ENCODE measurements around the gene LCN2. TPM values are rescaled to one million over a fixed set of nuclear protein-coding genes. Genes with fewer than 3 reads are reported as not detected.
"Not testable (repeated sequence)": the region's sequence is repeated elsewhere in the genome, so short reads cannot be mapped to it uniquely, and the experiment has no call there.

LCN2 gene
- total RNA-seq, 1 donor from 2014 or later: 14.3 TPM

- H3K4me1 ChIP-seq: peaks cover 23% of the 10 kb centered on the region
- H3K27me3 ChIP-seq; ATAC-seq; H3K4me3 ChIP-seq; DNase-seq; H3K36me3 ChIP-seq; intact Hi-C loops (cut with DNase I); H3K9me3 ChIP-seq; H3K27ac ChIP-seq: not testable (repeated sequence)
- TF ChIP-seq CTCF (IDR thresholded peaks at IDR 0.05): peak; percentile 52
Measured at GRCh38 chr9:128129976-128130590, 19.2 kb upstream of the LCN2 start.

GRCh38 chr9:128130651-128131050, 18.6 kb upstream of the LCN2 start:
- H3K4me1 ChIP-seq: peaks cover 20% of the 10 kb centered on the region
- H3K27ac ChIP-seq; ATAC-seq; DNase-seq; H3K36me3 ChIP-seq; H3K4me3 ChIP-seq; H3K27me3 ChIP-seq; H3K9me3 ChIP-seq; intact Hi-C loops (cut with DNase I): not testable (repeated sequence)

- ATAC-seq; H3K9me3 ChIP-seq; DNase-seq; H3K27me3 ChIP-seq; intact Hi-C loops (cut with DNase I); H3K36me3 ChIP-seq; H3K4me3 ChIP-seq; H3K27ac ChIP-seq: not testable (repeated sequence)
- H3K4me1 ChIP-seq: peaks cover 13% of the 10 kb centered on the region
Measured at GRCh38 chr9:128131346-128131745, 17.9 kb upstream of the LCN2 start.

- DNase-seq; intact Hi-C loops (cut with DNase I); H3K27ac ChIP-seq: not testable (repeated sequence)
Measured at GRCh38 chr9:128132139-128132538, 17.1 kb upstream of the LCN2 start.

GRCh38 chr9:128135561-128135960, 13.7 kb upstream of the LCN2 start:
- H3K27ac ChIP-seq; H3K27me3 ChIP-seq; H3K36me3 ChIP-seq; H3K4me1 ChIP-seq; DNase-seq; H3K4me3 ChIP-seq; H3K9me3 ChIP-seq; intact Hi-C loops (cut with DNase I); ATAC-seq: not testable (repeated sequence)

More at GRCh38 chr9:128132139-128132538, 17.1 kb upstream of the LCN2 start:
- not testable (repeated sequence) for ATAC-seq, H3K4me3 ChIP-seq, H3K36me3 ChIP-seq, H3K27me3 ChIP-seq, H3K4me1 ChIP-seq, H3K9me3 ChIP-seq

- DNase-seq (no peak), ATAC-seq (peak; percentile 9)
- H3K27ac ChIP-seq: no peak overlapping the region
- H3K4me3 ChIP-seq: no peak overlapping the region
- H3K36me3 ChIP-seq: no peaks in the 10 kb centered on the region
- intact Hi-C loops (cut with DNase I): no loop called here
- no peaks in the 10 kb centered on the region for H3K27me3 ChIP-seq
- H3K9me3 ChIP-seq: no peaks in the 10 kb centered on the region
- H3K4me1 ChIP-seq: no peaks in the 10 kb centered on the region
- TF ChIP-seq CTCF (IDR thresholded peaks at IDR 0.05): no peak
Measured at GRCh38 chr9:128136816-128137793, 12.1 kb upstream of the LCN2 start.

GRCh38 chr9:128138001-128138400, 11.3 kb upstream of the LCN2 start:
- Histone ChIP-seq H3K4me3 (no peak overlapping the region), H3K9me3 (no peaks in the 10 kb centered on the region), H3K27me3 (no peaks in the 10 kb centered on the region), H3K4me1 (no peaks in the 10 kb centered on the region), H3K36me3 (no peaks in the 10 kb centered on the region), H3K27ac (no peak overlapping the region)
- intact Hi-C loops (cut with DNase I): no loop called here
- ATAC-seq (peak; percentile 23), DNase-seq (no peak)
- TF ChIP-seq CTCF (IDR thresholded peaks at IDR 0.05): no peak
